Peyer's patch (tissue), 4 donors: ENCODE data around the gene ODC1. TPM values are rescaled to one million over a fixed set of nuclear protein-coding genes. Genes with fewer than 3 reads are reported as not detected.
A peak's percentile ranks its signal among the peaks of the same experiment; 100 is the strongest.

Source experiments
- DNase-seq, 3 donors: peaks; one replicate each; pipeline ENCODE4 v3.0.0-alpha.2; 2017 to 2019
- H3K27ac ChIP-seq, 4 donors: fragments of 200-600 bp; sonication (generic); one replicate each; pipeline ENCODE4 v1.5.1; 2016 to 2019
- H3K27me3 ChIP-seq, 2 donors: fragments of 200-600 bp; sonication (generic); one replicate each; pipeline ENCODE4 v1.5.1; 2019
- H3K36me3 ChIP-seq, 3 donors: fragments of 200-600 bp; sonication (generic); one replicate each; pipeline ENCODE4 v1.5.1; 2016 to 2019
- H3K4me1 ChIP-seq, 4 donors: fragments of 200-600 bp; sonication (generic); one replicate each; pipeline ENCODE4 v1.5.1; 2016 to 2019
- H3K4me3 ChIP-seq, 4 donors: fragments of 200-600 bp; sonication (generic); 1 replicate in 3 of 4; 2 replicates in 1 of 4; pipeline ENCODE4 v1.5.1; 2016 to 2019; ENCODE audit warnings: mild to moderate bottlenecking in 1 of 4
- H3K9me3 ChIP-seq, 4 donors: fragments of 200-600 bp; sonication (generic); one replicate each; pipeline ENCODE4 v1.5.1; 2016 to 2019; ENCODE audit warnings: mild to moderate bottlenecking in 1 of 4
- POLR2A ChIP-seq, 2 donors: fragments of 450-650 bp; IDR thresholded peaks; one replicate each; pipeline ENCODE4 v1.5.1; 2017; ENCODE audit warnings: antibody characterized with exemption in 2 of 2, mild to moderate bottlenecking in 2 of 2, moderate library complexity in 2 of 2
- total RNA-seq, 4 donors: library from RNA; depleted of rRNA; stranded (reverse); fragments of >200 nt; gene quantifications; one replicate each; pipeline ENCODE4 v1.1.0, GENCODE V29; 2016
- TF ChIP-seq, protein P1 (sequence below), 6 experiments: fragments of 450-650 bp in 4 of 6; fragments of 200-600 bp in 2 of 6; sonication (generic) in 1 of 6; IDR thresholded peaks; one replicate each; pipeline ENCODE4 v1.5.1; 2017 to 2019; ENCODE audit warnings: antibody characterized with exemption in 6 of 6, mild to moderate bottlenecking in 3 of 6, moderate library complexity in 1 of 6

Gene ODC1
- total RNA-seq, 4 donors from 2014 or later = 31.5 to 91.6 (median 55.6) TPM

DNA sequence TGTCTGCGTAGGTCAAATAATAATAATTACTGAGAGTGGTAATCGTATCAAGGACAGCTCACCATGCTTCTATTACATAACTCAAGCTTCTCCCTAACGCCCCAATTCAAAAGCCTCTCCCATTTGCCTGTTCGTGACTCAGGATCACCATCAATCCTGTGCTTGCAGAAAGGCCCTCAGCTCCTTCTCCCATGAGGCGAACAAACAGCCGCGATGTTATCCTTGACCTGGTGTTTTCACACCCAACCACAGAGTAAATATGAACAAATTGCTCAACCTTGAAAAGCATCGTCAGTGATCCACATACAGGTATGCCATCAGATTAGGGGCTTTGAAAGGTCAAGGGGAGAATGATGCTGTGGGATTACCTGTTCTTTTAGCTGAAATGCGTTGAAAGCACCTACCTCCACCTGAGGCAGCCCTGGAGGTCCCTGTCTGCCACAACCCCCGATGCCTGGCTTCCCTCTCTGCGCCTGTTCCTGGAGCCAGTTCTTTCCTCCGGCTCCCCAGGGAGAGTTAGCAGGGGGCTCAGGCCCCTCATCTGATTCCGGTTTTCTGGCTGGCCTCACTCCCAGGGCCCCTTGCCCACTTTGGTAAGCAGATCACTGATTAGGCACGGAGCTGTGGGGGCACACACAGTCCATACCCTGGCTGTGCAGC is 39.1 kb upstream of the ODC1 start:
- Histone ChIP-seq H3K27me3 (no peaks in the 10 kb centered on the region), H3K4me1 (peaks cover 0 to 19% (median 1%) of the 10 kb centered on the region in 4 donors), H3K36me3 (no peaks in the 10 kb centered on the region), H3K27ac (no peak overlapping the region), H3K4me3 (no peak overlapping the region), H3K9me3 (no peaks in the 10 kb centered on the region)
- TF ChIP-seq POLR2A (IDR thresholded peaks at IDR 0.05) = no peak
- TF ChIP-seq, protein P1, sequence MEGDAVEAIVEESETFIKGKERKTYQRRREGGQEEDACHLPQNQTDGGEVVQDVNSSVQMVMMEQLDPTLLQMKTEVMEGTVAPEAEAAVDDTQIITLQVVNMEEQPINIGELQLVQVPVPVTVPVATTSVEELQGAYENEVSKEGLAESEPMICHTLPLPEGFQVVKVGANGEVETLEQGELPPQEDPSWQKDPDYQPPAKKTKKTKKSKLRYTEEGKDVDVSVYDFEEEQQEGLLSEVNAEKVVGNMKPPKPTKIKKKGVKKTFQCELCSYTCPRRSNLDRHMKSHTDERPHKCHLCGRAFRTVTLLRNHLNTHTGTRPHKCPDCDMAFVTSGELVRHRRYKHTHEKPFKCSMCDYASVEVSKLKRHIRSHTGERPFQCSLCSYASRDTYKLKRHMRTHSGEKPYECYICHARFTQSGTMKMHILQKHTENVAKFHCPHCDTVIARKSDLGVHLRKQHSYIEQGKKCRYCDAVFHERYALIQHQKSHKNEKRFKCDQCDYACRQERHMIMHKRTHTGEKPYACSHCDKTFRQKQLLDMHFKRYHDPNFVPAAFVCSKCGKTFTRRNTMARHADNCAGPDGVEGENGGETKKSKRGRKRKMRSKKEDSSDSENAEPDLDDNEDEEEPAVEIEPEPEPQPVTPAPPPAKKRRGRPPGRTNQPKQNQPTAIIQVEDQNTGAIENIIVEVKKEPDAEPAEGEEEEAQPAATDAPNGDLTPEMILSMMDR (IDR thresholded peaks at IDR 0.05) = no peak
- peak in 1 of 3 donors; percentile 43 for DNase-seq

DNA sequence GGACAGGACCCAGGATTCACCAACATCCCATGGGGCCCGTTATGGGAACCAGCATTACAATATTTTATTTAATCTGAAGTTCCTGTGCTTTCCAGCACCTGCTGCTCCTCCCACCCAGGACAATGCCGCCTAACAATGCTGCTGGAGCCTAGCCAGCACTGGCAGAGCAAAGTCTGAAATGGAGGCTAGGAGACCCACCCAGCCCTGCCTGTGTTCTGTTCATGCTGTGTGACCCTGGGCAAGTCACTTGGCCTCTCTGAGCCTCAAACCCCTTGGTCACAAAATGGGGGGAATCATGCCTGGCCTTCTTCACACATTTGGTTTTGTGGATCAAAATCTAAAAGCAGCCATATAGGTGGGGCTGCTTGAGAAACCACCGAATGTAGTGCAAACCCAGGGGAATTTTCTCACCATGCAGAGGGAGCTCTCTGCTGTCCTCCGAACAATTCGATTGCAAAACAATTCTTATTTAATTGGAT is 38.5 kb upstream of the ODC1 start:
- peak in 2 of 3 donors; percentile 82 to 84 for DNase-seq
- H3K4me1 ChIP-seq = peaks cover 0 to 19% (median 1%) of the 10 kb centered on the region in 4 donors
- H3K36me3 ChIP-seq = no peaks in the 10 kb centered on the region
- H3K4me3 ChIP-seq = no peak overlapping the region
- no peak overlapping the region for H3K27ac ChIP-seq
- TF ChIP-seq, protein P1 (IDR thresholded peaks at IDR 0.05) = no peak
- TF ChIP-seq POLR2A (IDR thresholded peaks at IDR 0.05) = no peak
- no peaks in the 10 kb centered on the region for H3K27me3 ChIP-seq
- no peaks in the 10 kb centered on the region for H3K9me3 ChIP-seq

GRCh38 chr2:10486091-10486490 is 38.0 kb upstream of the ODC1 start:
- H3K27ac ChIP-seq = no peak overlapping the region

DNA sequence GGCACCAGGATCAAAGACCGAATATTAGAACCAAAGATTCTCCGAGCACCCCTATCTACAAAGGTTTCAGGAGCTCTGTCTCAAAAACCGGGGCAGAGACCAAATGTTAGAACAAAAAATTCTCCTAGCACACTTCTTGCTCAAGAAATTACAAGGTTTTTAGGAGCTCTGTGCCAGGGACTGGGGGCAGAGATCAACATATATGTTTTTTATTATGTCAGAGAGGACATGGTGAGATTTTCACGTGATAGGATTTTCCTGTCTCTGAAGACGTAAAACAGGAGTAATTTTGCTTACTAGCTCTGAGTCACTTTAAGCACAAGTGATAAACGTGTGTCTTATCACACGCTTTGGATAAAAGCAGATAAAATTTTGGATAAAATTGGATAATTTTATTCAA is 34.8 kb upstream of the ODC1 start:
- H3K9me3 ChIP-seq = no peaks in the 10 kb centered on the region
- H3K27ac ChIP-seq = no peak overlapping the region

More at GRCh38 chr2:10486091-10486490, 38.0 kb upstream of the ODC1 start:
- no peak for DNase-seq
- Histone ChIP-seq H3K9me3 (no peaks in the 10 kb centered on the region), H3K36me3 (no peaks in the 10 kb centered on the region), H3K4me3 (no peak overlapping the region), H3K4me1 (peaks cover 0 to 19% (median 1%) of the 10 kb centered on the region in 4 donors), H3K27me3 (no peaks in the 10 kb centered on the region)
- no peak for TF ChIP-seq POLR2A (IDR thresholded peaks at IDR 0.05)

DNA sequence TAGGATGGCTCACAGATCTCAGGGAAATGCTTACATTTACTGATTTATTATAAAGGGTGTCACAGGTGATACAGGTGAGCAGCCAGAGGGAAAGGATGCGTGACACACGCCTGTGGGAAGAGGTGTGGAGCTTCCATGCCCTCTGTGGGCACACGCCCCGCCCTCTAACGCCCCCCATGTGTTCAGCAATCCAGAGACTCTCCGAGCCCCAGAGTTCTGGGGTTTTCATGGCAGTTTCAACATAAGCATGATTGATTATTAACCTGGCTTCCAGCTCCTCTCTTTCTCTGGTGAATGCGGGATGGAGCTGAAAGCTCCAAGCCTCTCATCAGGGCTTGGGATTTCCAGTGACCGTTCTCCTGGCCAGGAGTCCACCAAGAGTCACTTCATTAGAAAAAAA is 34.3 kb upstream of the ODC1 start:
- Histone ChIP-seq H3K27me3 (no peaks in the 10 kb centered on the region), H3K36me3 (no peaks in the 10 kb centered on the region), H3K4me3 (no peak overlapping the region), H3K4me1 (peaks cover 0 to 10% (median 0%) of the 10 kb centered on the region in 4 donors), H3K27ac (no peak overlapping the region), H3K9me3 (no peaks in the 10 kb centered on the region)
- DNase-seq = peak in 2 of 3 donors; percentile 7 to 27
- TF ChIP-seq POLR2A (IDR thresholded peaks at IDR 0.05) = no peak
- TF ChIP-seq, protein P1 (IDR thresholded peaks at IDR 0.05) = no peak

More for the DNA sequence above, 34.8 kb upstream of the ODC1 start:
- Histone ChIP-seq H3K4me1 (peaks cover 0 to 10% (median 0%) of the 10 kb centered on the region in 4 donors), H3K4me3 (no peak overlapping the region), H3K36me3 (no peaks in the 10 kb centered on the region), H3K27me3 (no peaks in the 10 kb centered on the region)
- no peak for DNase-seq
- TF ChIP-seq, protein P1 (IDR thresholded peaks at IDR 0.05) = no peak
- no peak for TF ChIP-seq POLR2A (IDR thresholded peaks at IDR 0.05)

DNA sequence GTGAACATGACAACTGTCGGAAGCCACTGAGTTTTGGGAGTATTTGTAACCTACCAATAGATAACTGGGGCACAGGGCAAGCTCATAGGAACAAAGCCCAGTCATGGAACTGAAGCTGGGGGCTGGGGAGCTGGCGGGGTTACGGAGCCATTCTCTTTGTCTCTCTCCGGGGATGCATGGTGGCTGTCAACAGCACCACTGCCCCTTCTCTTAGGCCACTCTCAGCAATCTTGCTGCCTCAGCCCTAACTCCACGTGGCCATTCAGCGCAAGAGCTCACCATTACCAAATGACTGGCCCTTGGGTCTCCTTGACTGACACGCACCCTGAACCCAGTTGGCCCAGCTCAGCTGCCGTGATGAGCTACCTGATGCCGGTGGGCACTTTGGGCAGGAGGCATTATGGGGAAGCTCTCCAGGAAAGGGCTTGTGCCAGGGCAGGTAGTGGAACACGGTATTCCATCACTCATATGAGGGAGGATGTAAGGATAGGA is 33.6 kb upstream of the ODC1 start:
- H3K9me3 ChIP-seq = no peaks in the 10 kb centered on the region
- peak in 1 of 3 donors; percentile 24 for DNase-seq
- TF ChIP-seq, protein P1 (IDR thresholded peaks at IDR 0.05) = no peak
- no peak for TF ChIP-seq POLR2A (IDR thresholded peaks at IDR 0.05)
- H3K36me3 ChIP-seq = no peaks in the 10 kb centered on the region
- H3K27ac ChIP-seq = no peak overlapping the region
- no peaks in the 10 kb centered on the region for H3K27me3 ChIP-seq
- H3K4me3 ChIP-seq = no peak overlapping the region
- H3K4me1 ChIP-seq = peaks cover 0 to 5% (median 0%) of the 10 kb centered on the region in 4 donors
